ENCODE results near the gene TMCC3.
"Not testable (repeated sequence)": the region's sequence is repeated elsewhere in the genome, so short reads cannot be mapped to it uniquely, and the experiment has no call there.

Gene TMCC3, protein sequence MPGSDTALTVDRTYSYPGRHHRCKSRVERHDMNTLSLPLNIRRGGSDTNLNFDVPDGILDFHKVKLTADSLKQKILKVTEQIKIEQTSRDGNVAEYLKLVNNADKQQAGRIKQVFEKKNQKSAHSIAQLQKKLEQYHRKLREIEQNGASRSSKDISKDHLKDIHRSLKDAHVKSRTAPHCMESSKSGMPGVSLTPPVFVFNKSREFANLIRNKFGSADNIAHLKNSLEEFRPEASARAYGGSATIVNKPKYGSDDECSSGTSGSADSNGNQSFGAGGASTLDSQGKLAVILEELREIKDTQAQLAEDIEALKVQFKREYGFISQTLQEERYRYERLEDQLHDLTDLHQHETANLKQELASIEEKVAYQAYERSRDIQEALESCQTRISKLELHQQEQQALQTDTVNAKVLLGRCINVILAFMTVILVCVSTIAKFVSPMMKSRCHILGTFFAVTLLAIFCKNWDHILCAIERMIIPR

DNA sequence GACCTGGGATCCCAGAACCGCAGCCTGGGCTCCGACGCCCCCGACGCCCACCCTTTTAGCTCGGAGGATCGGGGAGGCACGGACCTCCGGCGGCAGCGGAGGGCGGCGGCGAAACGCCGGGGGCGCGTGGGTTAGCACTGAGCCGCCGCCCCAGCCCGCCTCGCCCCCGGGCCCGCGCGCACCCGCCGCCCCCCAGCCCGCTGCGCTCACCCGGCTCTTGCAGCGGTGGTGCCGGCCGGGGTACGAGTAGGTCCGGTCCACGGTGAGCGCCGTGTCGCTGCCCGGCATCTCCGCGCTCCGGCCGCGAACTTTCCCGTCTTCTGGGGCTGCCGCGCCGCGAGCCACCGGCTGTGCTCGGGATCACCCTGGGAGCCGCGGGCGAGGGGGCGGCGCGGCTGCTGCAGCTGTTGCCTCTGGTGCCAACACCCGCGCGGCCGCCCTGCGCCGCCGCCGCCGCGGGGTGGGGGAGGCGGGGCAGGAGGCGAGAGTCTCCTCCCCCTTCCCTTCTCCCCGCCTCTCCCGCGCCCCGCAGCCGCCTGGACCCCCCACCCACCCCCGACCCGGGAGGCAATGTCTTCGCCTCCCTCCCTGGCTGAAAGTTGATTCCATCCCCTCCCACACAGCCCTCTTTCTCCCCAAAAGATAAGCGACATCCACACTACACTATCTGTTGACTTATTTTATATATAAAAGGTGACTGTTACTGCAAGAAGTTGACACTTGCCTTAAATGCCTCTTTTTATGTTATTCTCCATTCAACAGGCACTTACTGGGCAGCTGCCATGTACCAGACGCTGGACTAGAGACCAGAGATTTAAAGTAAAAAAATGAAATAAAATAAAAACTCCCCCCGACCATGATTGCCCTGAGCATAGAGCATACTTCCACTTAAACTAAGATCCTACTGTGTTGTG, at the start of gene TMCC3:
Gene TMCC3, minus strand, starts transcription at position 415 of the 914 bp plus-strand sequence. Its CDS starts 127 bp downstream, at position 288.
- DNase-seq = no peak

GRCh38 chr12:94699801-94700200, 49.4 kb upstream of the TMCC3 start:
- DNase-seq = no peak

DNA sequence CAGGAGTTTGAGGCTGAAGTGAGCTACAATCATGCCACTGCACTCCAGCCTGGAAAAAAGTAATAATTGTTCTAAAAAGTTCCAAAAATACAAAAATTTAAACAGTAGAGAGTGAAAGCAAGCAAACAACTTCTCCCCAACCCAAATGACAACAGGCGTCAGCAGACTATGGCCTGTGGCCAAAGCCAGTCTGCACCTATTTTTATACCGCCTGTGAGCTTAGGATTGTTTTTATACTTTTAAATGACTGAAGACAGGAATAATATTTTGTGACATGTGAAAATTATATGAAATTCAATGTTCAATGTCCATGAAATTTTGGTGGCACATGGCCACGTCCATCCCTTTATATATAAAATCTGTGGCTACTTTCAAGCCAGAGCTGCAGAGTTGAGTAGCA, 48.2 kb upstream of the TMCC3 start:
- no peak for DNase-seq

- DNase-seq = no peak
Measured at GRCh38 chr12:94697631-94698030, 47.3 kb upstream of the TMCC3 start.

GRCh38 chr12:94694732-94695131, 44.4 kb upstream of the TMCC3 start:
- DNase-seq = no peak

DNA sequence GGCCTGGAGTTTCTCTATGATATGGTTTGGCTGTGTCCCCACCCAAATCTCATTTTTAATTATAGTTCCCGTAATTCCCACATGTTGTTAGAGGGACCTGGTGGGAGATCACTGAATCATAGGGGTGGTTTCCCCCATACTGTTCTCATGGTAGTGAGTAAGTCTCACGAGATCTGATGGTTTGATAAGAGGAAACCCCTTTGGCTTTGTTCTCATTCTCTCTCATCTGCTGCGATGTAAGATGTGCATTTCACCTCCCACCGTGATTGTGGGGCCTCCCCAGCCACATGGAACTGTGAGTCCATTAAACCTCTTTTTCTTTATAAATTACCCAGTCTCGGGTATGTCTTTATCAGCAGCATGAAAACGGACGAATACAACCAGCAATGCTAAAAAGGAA, 42.5 kb upstream of the TMCC3 start:
- not testable (repeated sequence) for DNase-seq

DNA sequence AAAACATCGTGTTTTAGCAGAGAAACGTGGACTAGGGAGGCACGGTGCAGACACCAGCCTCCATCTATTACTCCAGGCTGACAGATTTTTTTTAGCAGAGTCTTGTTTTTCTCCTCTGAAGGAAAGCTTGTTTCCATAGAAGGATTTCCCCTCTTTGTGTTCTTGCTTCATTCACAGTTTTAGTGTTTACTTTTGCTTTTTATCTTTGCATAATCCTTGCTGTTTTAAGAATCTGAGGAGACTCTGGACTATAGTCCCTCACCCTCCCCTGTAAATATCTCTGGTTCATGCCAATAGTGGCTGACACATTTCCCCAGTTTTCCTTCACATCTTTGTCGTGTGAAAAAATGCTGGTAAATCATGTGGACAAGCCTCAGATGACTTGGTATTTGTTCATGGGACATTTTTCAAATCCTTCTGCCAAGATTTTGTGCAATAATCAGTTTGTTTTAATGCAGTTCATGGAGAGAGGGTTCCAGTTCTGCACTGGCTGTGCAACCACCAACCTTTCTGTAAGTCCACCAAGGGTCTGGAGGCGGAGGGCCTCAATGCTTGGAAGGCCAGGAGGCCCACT, 39.9 kb upstream of the TMCC3 start:
- no peak for DNase-seq

- no peak for DNase-seq
Measured at GRCh38 chr12:94689646-94690036, 39.3 kb upstream of the TMCC3 start.

DNA sequence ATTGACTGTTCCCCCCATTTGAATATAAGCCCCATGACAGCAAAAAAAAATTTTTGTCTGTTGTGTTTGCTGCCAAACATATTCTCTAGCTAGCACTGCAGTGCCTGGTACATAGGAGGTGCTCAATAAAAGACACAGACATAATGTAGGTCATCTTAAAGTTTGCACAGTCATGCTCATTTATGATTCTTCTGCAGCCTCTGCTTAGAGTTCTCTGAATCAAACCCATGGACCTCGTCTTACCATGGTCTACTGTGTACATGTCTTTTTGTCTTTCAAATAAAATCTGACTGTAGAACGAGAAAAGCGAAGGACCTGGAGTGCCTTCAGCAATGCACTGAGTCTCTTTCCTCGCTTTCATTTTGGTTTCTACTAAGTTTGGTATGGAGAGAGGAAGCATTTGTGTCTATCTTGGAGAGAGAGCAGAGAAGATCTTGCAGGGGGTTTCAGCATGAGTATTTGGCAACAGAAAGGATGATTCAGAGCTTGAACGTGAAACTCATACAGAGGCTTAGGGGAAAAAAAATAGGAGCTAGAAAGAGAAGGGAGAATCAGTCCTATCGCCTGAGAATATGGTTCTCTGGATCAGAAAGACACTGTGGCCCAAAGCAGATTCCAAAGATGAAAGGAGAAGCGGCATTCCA, 38.8 kb upstream of the TMCC3 start:
- no peak for DNase-seq

GRCh38 chr12:94687891-94688290, 37.5 kb upstream of the TMCC3 start:
- no peak for DNase-seq

DNA sequence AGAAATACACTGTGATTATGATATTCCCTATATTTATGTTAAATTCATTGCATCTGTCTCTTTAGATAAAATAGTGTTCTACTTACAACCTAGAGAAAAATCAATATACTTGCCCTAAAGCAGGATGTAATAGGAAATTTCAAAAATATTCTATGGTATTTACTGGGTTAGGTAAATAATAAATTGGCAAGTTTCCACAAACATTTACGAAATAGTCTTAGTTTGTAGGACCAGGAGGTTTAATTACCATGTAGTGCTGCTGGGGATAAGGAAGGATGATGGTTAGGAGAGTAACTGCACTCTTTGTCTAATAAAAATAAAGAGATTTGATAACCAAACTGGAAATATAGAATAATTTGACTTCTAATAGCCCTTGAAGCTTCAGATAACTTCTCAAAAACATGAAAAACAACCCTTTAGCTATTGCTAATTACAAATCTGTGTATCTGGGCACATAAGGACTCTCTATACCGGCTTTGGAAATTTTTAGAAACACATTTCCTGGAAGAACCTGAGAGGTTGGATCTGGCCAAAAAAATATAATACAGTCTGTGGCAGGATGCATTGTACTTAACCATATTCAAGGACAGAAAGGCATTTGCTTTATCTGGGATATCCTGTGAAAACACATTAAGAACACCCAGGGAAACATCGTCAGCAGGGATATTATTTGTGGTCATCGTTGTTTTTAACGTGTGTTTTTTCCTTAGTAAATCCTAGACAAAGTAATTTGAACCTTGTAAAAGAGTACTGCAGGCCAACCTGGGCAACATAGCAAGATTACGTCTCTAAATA, 36.7 kb upstream of the TMCC3 start:
- no peak for DNase-seq

DNA sequence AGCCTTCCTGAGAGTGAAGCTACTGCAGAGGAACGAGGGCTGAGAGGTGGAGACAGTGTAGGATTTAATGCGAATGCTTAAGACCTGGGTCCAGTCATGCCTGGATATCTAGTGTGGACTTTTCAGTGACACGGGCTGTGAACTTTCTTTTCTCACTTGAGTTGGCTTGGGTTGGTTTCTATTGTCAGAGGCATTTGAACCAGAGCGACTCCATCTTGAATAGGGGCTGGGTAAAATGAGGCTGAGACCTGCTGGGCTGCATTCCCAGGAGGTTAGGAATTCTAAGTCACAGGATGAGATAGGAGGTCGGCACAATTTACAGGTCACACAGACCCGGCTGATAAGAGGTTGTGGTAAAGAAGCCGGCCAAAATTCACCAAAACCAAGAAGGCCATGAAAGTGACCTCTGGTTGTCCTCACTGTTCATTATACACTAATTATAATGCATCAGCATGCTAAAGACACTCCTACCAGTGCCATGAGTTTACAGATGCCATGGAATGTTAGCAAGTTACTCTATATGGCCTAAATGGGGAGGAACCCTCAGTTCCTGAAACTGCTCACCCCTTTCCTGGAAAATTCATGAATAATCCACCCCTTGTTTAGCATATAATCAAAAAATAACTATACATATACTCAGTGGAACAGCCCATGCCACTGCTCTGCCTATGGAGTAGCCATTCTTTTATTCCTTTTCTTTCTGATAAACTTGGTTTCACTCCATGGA, 34.2 kb upstream of the TMCC3 start:
- DNase-seq = no peak

DNA sequence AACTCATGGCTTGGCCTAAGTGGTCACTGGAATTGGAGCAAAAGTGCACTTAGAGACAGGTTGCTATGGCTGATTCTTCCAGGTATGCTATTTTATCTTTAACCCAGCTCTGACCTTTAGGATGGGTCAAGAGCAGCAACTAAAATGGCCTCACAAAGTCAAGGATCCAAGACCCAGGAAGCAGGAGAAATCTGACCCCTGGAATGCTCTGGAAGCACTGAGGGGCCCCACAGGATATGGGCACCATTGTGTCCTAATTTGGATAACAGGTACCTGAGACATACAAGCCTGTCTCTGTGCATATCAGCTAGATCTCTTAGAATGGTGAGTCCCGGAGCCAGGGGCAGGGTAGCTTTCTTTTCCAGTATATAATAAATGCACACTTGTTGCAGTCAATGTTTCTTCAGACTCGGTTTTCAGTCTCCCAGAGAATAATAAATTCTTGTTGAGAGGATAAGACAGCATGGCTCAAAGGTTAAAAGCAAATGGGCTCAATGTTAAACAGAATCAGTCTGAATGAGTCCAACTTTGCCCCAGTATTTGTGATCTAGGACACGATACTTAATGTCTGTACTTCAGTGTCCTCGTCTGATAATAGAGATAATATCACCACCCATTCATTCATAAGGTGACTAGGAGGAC, 29.3 kb upstream of the TMCC3 start:
- no peak for DNase-seq

DNA sequence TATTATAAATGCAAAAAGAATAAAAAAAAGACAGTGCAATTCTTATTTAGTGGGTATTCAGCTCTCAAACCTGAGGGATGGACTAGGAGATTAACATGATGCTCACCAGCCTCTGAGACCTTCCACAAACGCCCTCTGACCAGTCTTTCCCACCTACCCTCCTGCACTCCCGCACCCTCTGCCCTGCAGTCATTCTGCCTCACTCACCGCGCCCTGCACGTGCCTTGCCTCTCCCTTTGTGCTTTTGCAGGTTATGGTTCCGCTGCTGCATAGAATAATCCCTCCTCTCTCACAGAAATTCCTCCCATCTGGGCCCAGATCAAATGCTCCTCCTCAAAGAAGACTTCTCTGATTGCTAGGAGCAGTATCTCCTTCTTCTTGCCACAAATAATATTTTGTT, 28.5 kb upstream of the TMCC3 start:
- no peak for DNase-seq

DNA sequence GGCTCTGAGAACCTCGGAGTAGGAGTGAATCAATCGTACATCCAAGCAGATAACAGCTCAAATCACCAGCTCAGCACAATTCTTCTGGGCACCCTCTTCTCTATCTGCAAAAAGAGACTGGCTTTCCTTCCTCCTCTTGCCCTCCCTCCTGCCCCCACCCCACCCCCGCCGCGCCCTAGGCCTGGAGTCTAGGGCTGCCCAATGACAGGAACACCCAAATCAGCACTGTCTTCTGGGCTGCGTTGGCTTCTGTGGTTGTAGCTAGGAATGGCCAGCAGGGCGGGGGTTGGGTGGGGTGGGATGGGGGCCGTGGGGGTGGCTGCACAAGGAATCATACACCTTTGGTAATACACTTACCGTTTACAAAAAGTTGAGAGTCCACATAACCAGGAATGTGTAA, 28.0 kb upstream of the TMCC3 start:
- no peak for DNase-seq

GRCh38 chr12:94677778-94678177, 27.4 kb upstream of the TMCC3 start:
- DNase-seq = no peak

- DNase-seq = no peak
Measured at GRCh38 chr12:94676922-94677321, 26.6 kb upstream of the TMCC3 start.

GRCh38 chr12:94676031-94676641, 25.8 kb upstream of the TMCC3 start:
- DNase-seq = no peak

- no peak for DNase-seq
Measured at GRCh38 chr12:94674835-94675234, 24.5 kb upstream of the TMCC3 start.

DNA sequence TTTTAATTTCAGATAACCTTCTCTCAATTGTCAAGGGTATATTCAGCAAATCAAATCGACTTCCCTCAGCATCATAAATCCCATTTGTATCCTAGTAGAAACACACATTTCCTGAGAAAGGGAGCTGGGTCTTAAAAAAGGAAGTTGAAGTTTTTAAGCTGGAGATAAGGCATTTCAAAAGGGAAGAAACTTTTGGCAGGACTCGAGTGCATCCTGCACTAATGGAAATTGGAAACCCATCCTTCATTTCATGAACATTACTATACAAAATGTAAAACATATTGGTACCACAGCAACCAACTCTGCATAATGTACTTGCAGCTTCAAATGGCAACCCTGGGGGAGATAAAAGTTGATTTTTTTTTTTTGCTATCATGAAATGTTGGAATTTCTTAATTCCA, 23.7 kb upstream of the TMCC3 start:
- DNase-seq = no peak

All from amniotic stem cell (primary cell).